ENCODE measurements around the gene HDAC8.

HDAC8 gene

GRCh38 chrX:72313707-72314641, 258.7 kb downstream of the HDAC8 start:
- DNase-seq: no peak

- no peak for DNase-seq
Observed at GRCh38 chrX:72312311-72312940, 260.2 kb downstream of the HDAC8 start.

- DNase-seq: no peak
Observed at GRCh38 chrX:72309297-72310071, 263.2 kb downstream of the HDAC8 start.

- DNase-seq: no peak
Observed at GRCh38 chrX:72308566-72309296, 263.9 kb downstream of the HDAC8 start.

- no peak for DNase-seq
Observed at GRCh38 chrX:72308209-72308565, 264.5 kb downstream of the HDAC8 start.

GRCh38 chrX:72307646-72308051, 265.0 kb downstream of the HDAC8 start:
- DNase-seq: no peak

GRCh38 chrX:72306851-72307645, 265.6 kb downstream of the HDAC8 start:
- peak; percentile 36 for DNase-seq

- no peak for DNase-seq
Observed at GRCh38 chrX:72306085-72306801, 266.4 kb downstream of the HDAC8 start.

GRCh38 chrX:72305286-72306084, 267.2 kb downstream of the HDAC8 start, which contains the start of gene CITED1:
Gene CITED1, minus strand, starts transcription at chrX:72305914. Its CDS starts 3,045 bp downstream, at chrX:72302869.
- DNase-seq: no peak

GRCh38 chrX:72304877-72305276, 267.8 kb downstream of the HDAC8 start:
- no peak for DNase-seq

GRCh38 chrX:72301781-72302180, 270.9 kb downstream of the HDAC8 start:
- no peak for DNase-seq

- DNase-seq: no peak
Observed at GRCh38 chrX:72299891-72300630, 272.6 kb downstream of the HDAC8 start.

GRCh38 chrX:72297953-72298730, 274.5 kb downstream of the HDAC8 start:
- DNase-seq: no peak

- no peak for DNase-seq
Observed at GRCh38 chrX:72296991-72297390, 275.7 kb downstream of the HDAC8 start.

GRCh38 chrX:72295745-72296144, 276.9 kb downstream of the HDAC8 start:
- no peak for DNase-seq

GRCh38 chrX:72294497-72294896, 278.1 kb downstream of the HDAC8 start:
- DNase-seq: no peak

- DNase-seq: no peak
Observed at GRCh38 chrX:72282302-72282701, 290.3 kb downstream of the HDAC8 start.

GRCh38 chrX:72280321-72280845, 292.3 kb downstream of the HDAC8 start:
- DNase-seq: no peak

All from NCI-H1417 treated with DMSO at 0.1 percent for 48 hours (cell line).